GM04503 (cell line): ENCODE data around the gene TRPM5.

Source experiments
- DNase-seq: peaks from one replicate; pipeline ENCODE4 v3.0.0-alpha.2; 2012; ENCODE audit warnings: low read depth

The TRPM5 gene

GRCh38 chr11:2402890-2403645 is 41.2 kb downstream of the TRPM5 start:
- no peak for DNase-seq

- no peak for DNase-seq
These were observed 42.2 kb downstream of the TRPM5 start for GRCh38 chr11:2402106-2402505.

DNA sequence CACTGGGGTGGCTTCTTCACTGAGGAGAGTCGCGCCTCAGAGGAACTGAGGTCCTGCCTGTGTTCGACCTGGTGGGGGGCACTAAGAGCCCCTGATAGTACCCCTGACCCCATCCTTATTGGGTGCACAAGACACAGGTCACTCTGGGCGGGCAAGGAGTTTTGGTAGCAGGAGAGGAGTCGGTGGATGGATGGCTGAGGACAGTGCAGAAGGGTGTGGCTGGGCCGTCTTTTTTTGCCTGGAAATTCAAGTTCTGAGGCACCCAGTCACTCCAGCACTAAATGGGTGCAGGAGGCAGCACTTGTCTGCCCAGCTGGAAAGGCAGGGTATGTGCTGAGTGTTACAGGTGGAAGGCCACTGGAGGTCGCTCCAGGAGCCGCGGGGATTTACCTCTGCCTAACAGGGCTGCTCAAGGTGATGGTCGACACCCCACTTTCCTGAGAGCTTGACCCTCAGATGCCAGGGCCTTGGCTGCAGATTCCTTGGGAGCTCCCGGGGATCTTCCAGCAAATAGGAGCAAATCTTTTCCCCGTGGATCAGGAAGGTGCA is 42.8 kb downstream of the TRPM5 start:
- DNase-seq: no peak

DNA sequence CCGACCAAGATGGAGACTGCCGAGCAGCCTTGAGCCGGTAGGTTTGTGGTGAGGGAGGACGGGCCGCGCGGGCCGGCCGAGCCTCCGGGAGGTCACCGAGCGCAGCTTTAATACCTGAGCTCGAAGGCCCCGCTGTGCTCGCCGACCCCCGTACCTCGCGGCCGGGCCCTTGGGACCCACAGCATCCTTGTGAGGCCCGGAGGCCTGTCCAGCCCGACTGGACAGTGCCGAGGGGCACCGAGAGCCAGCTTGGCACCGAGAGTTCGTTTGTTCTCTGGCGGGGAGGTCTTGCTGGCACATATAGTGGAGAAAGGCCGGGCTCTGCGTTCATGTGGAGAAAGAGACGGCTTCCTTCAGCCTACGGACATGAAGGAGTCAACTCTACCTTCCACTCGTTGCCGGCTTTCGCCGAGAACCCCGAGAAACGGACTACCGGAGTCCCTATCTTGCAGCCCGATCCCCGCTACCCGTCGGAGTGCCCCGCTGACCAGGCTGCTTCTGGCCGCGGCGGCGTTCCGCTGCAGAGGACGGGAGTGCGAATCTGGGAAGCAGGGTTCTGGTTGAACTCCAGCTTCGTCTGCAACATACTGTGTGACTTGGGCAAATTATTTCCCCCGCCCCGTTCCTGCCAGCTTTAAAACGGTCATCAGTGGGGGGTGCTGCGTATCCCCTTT is 43.4 kb downstream of the TRPM5 start:
- DNase-seq: no peak

GRCh38 chr11:2400069-2400761 is 44.1 kb downstream of the TRPM5 start, which contains the start of gene TSSC4:
TSSC4 (plus strand) TSS chr11:2400750; CDS start chr11:2402634, 1,884 bp downstream.
- peak; percentile 99 for DNase-seq

GRCh38 chr11:2399488-2400068 is 44.7 kb downstream of the TRPM5 start:
- no peak for DNase-seq

- DNase-seq: no peak
These were observed 45.5 kb downstream of the TRPM5 start for GRCh38 chr11:2398664-2399355.

DNA sequence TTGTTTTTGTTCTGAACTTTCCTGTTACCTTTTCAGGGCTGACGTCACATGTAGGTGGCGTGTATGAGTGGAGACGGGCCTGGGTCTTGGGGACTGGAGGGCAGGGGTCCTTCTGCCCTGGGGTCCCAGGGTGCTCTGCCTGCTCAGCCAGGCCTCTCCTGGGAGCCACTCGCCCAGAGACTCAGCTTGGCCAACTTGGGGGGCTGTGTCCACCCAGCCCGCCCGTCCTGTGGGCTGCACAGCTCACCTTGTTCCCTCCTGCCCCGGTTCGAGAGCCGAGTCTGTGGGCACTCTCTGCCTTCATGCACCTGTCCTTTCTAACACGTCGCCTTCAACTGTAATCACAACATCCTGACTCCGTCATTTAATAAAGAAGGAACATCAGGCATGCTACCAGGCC is 47.3 kb downstream of the TRPM5 start:
- DNase-seq: no peak

GRCh38 chr11:2396471-2396870 is 47.8 kb downstream of the TRPM5 start:
- DNase-seq: no peak

- no peak for DNase-seq
These were observed 48.5 kb downstream of the TRPM5 start for GRCh38 chr11:2395856-2396255.

DNA sequence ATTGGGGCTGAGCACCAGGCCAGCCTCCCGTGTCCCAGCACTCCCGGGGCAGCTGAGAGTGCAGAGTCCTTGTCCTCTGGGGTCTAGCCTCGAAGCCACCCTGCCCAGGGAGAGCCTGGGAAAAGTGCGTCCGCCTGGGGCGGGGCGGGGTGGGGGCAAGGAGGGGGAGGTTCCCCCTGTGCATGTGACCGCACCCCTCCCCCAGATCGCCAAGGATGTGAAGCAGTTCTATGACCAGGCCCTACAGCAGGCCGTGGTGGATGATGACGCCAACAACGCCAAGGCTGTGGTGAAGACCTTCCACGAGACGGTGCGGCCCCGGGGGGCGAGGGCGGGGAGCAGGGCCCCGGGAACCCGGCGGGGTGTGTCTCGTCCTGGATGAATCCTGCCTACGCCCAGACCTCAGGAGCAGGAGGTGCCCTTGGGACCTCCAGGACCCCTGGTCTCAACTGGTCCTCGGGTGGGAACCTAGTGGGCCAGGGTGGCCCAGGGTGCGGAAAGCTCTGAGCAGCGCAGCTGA is 49.0 kb downstream of the TRPM5 start:
- no peak for DNase-seq

- DNase-seq: no peak
These were observed 49.6 kb downstream of the TRPM5 start for GRCh38 chr11:2394818-2395105.
